Mesenchymal stem cell (in vitro differentiated cells and primary cell): ENCODE data around the gene TRIP12.
"Not testable (repeated sequence)": the region's sequence is repeated elsewhere in the genome, so short reads cannot be mapped to it uniquely, and the experiment has no call there.

Source experiments
- DNase-seq: peaks from one replicate; pipeline ENCODE4 v3.0.0-alpha.2; 2013
- H2AFZ ChIP-seq: one replicate; pipeline ENCODE4 v1.6.1; 2013; ENCODE audit warnings: low read depth, mild to moderate bottlenecking, control low read depth, inconsistent platforms, low read length, moderate library complexity
- H2AK5ac ChIP-seq: 2 replicates; pipeline ENCODE4 v1.6.1; 2013; ENCODE audit warnings: low read length, moderate library complexity, mild to moderate bottlenecking, inconsistent platforms; ENCODE audit not compliant: severe bottlenecking
- H2BK120ac ChIP-seq: one replicate; pipeline ENCODE4 v1.6.1; 2013; ENCODE audit warnings: low read depth, mild to moderate bottlenecking, inconsistent platforms, low read length, moderate library complexity
- H2BK12ac ChIP-seq, 2 experiments: one replicate each; pipeline ENCODE4 v1.6.1; 2013; ENCODE audit warnings: inconsistent platforms in 2 of 2, low read length in 2 of 2, mild to moderate bottlenecking in 2 of 2, moderate library complexity in 2 of 2, control low read depth in 1 of 2
- H2BK15ac ChIP-seq: one replicate; pipeline ENCODE4 v1.6.1; 2013; ENCODE audit warnings: mild to moderate bottlenecking, low read depth, inconsistent platforms; ENCODE audit not compliant: poor library complexity, severe bottlenecking
- H2BK5ac ChIP-seq: 2 replicates; pipeline ENCODE4 v1.6.1; 2013; ENCODE audit warnings: low read depth, mild to moderate bottlenecking, low read length, control low read depth, inconsistent platforms; ENCODE audit not compliant: poor library complexity, severe bottlenecking
- H3K14ac ChIP-seq, 2 experiments: one replicate each; pipeline ENCODE4 v1.6.1; 2013; ENCODE audit warnings: inconsistent platforms in 2 of 2, low read length in 2 of 2, control low read depth in 1 of 2, mild to moderate bottlenecking in 1 of 2, moderate library complexity in 1 of 2
- H3K18ac ChIP-seq, 2 experiments: one replicate each; pipeline ENCODE4 v1.6.1; 2013; ENCODE audit warnings: inconsistent platforms in 2 of 2, low read length in 2 of 2, control low read depth in 1 of 2, low read depth in 1 of 2, mild to moderate bottlenecking in 1 of 2
- H3K23ac ChIP-seq, 2 experiments: one replicate each; pipeline ENCODE4 v1.6.1; 2013; ENCODE audit warnings: inconsistent platforms in 2 of 2, low read length in 2 of 2, mild to moderate bottlenecking in 2 of 2, moderate library complexity in 2 of 2, control low read depth in 1 of 2
- H3K27ac ChIP-seq: 2 replicates; pipeline ENCODE4 v1.5.1; 2013; ENCODE audit warnings: mild to moderate bottlenecking, moderate library complexity, low read length, control low read depth, inconsistent platforms; ENCODE audit not compliant: poor library complexity, severe bottlenecking
- H3K27me3 ChIP-seq, 2 experiments: 2 replicates each; pipeline versions ENCODE4 v1.6.1 to v1.7.0; 2013; ENCODE audit warnings: low read length in 2 of 2, mild to moderate bottlenecking in 2 of 2, moderate library complexity in 2 of 2, control low read depth in 1 of 2, inconsistent platforms in 1 of 2; ENCODE audit not compliant: control insufficient read depth in 1 of 2, insufficient read depth in 1 of 2
- H3K36me3 ChIP-seq, 2 experiments: 2 replicates each; pipeline versions ENCODE4 v1.6.1 to v1.7.0; 2013; ENCODE audit warnings: low read length in 2 of 2, control low read depth in 1 of 2, inconsistent platforms in 1 of 2, low read depth in 1 of 2, mild to moderate bottlenecking in 1 of 2; ENCODE audit not compliant: insufficient read depth in 2 of 2, control insufficient read depth in 1 of 2
- H3K4ac ChIP-seq, 2 experiments: one replicate each; pipeline ENCODE4 v1.6.1; 2013; ENCODE audit warnings: inconsistent platforms in 2 of 2, low read length in 2 of 2, mild to moderate bottlenecking in 2 of 2, moderate library complexity in 2 of 2, control low read depth in 1 of 2, low read depth in 1 of 2
- H3K4me1 ChIP-seq: 2 replicates; pipeline ENCODE4 v1.6.1; 2013; ENCODE audit warnings: low read depth, low read length, control low read depth; ENCODE audit not compliant: control insufficient read depth, insufficient read depth
- H3K4me2 ChIP-seq: 2 replicates; pipeline ENCODE4 v1.6.1; 2013; ENCODE audit warnings: low read length, mild to moderate bottlenecking, inconsistent platforms; ENCODE audit not compliant: poor library complexity, severe bottlenecking
- H3K4me3 ChIP-seq, 2 experiments: 2 replicates each; pipeline versions ENCODE4 v1.5.1 to v1.7.0; 2013; ENCODE audit warnings: low read length in 2 of 2, mild to moderate bottlenecking in 2 of 2, control low read depth in 1 of 2, low read depth in 1 of 2; ENCODE audit not compliant: insufficient read depth in 1 of 2
- H3K79me1 ChIP-seq: replicated peaks from 2 replicates; pipeline ENCODE4 v1.6.1; 2013; ENCODE audit warnings: mild to moderate bottlenecking, control low read depth, low read length, inconsistent platforms; ENCODE audit not compliant: poor library complexity, severe bottlenecking
- H3K9ac ChIP-seq: 2 replicates; pipeline ENCODE4 v1.7.0; 2013; ENCODE audit warnings: mild to moderate bottlenecking, low read length, moderate library complexity
- H3K9me3 ChIP-seq: 2 replicates; pipeline ENCODE4 v1.7.0; 2013; ENCODE audit warnings: mild to moderate bottlenecking, low read length; ENCODE audit not compliant: control insufficient read depth
- H4K8ac ChIP-seq: one replicate; pipeline ENCODE4 v1.6.1; 2013; ENCODE audit warnings: inconsistent platforms, mild to moderate bottlenecking, low read length, moderate library complexity
- H4K91ac ChIP-seq: one replicate; pipeline ENCODE4 v1.6.1; 2013; ENCODE audit warnings: mild to moderate bottlenecking, low read length, inconsistent platforms
- WGBS: methylation state at CpG from one replicate; pipeline ENCODE4 v1.1.7; 2013; ENCODE audit warnings: mixed read lengths; 5-methylcytosine and 5-hydroxymethylcytosine counted together

TRIP12 gene

DNA sequence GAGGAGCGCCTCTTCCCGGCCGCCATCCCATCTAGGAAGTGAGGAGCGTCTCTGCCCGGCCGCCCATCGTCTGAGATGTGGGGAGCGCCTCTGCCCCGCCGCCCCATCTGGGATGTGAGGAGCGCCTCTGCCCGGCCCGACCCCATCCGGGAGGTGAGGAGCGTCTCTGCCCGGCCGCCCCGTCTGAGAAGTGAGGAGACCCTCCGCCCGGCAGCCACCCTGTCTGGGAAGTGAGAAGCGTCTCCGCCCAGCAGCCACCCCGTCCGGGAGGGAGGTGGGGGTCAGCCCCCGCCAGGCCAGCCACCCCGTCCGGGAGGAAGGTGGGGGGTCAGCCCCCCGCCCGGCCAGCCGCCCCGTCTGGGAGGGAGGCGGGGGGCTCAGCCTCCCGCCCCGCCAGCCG lies 179.1 kb downstream of the TRIP12 start:
- not testable (repeated sequence) for H3K27ac ChIP-seq, H2BK12ac ChIP-seq, H3K36me3 ChIP-seq, H2BK120ac ChIP-seq, H3K4me1 ChIP-seq, H4K91ac ChIP-seq, H3K4me2 ChIP-seq, H3K23ac ChIP-seq, DNase-seq, H3K4me3 ChIP-seq, H3K14ac ChIP-seq, H3K79me1 ChIP-seq, H3K9ac ChIP-seq, H4K8ac ChIP-seq, H3K18ac ChIP-seq, H2BK5ac ChIP-seq, H2AK5ac ChIP-seq, H2AFZ ChIP-seq, H2BK15ac ChIP-seq, H3K27me3 ChIP-seq, H3K4ac ChIP-seq
- H3K9me3 ChIP-seq, result peaks cover 23% of the 10 kb centered on the region
- 98% methylated on average over 10 of the region's 35 CpGs for WGBS

DNA sequence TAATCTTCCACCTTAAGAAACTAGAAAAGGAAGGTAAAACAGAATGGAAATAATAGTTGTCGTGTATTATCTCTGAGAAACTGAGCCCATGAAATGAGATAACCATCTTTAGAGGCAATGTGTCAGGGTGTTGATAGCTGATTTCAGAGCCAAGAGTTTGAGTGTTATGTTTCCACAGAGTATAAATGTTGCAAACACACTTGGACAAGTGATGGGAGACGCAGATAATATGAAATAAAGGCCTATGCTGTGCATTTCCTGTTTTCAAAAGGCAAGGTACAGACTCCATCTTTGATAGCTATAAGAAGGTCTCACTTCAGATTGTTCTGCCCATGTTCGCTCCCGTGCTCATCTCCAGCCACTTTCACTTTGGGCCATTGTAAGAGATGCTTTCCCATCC lies 181.5 kb downstream of the TRIP12 start:
- 86% methylated on average over 4 of the region's 4 CpGs for WGBS
- Histone ChIP-seq H3K79me1 (no peaks in the 10 kb centered on the region), H3K9me3 (peaks cover 33% of the 10 kb centered on the region), H3K4me3 (no peak overlapping the region), H3K9ac (no peak overlapping the region), H4K91ac (no peak overlapping the region), H2AFZ (no peak overlapping the region), H2BK12ac (no peak overlapping the region), H4K8ac (no peak overlapping the region), H3K23ac (no peak overlapping the region), H3K18ac (no peak overlapping the region), H3K27me3 (no peaks in the 10 kb centered on the region), H3K4me2 (no peak overlapping the region), H2AK5ac (no peak overlapping the region), H2BK120ac (no peak overlapping the region), H3K27ac (no peak overlapping the region), H3K4ac (no peak overlapping the region), H2BK5ac (no peak overlapping the region), H3K4me1 (no peaks in the 10 kb centered on the region), H2BK15ac (no peak overlapping the region), H3K36me3 (no peaks in the 10 kb centered on the region), H3K14ac (no peak overlapping the region)
- DNase-seq, result no peak

DNA sequence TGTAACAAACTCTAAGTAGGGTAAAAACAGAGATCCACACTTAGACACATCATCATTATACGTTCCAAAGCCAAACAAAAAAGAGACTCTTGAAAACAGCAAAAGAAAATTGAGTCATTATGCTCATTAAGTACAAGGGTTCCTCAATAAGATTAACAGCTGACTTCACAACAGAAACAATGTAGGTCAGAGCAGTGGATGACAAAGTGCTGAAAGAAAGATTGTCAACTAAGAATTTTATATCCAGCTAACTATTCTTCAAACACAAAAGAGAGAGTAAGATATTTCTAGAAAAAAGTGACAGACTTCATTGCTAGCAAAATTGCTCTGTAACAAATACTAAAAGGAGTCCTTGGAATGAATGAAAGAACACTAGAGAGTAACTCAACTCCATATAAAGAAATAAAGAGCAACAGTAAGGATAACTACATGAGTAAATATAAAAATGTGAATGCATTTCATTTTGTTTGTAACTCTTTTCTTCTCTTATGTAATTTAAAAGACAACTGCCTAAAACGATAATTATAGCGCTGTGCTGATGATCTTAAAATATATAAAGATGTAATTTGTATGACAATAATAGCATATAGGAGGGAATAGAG lies 183.7 kb downstream of the TRIP12 start:
- Histone ChIP-seq H2AFZ (no peak overlapping the region), H2BK15ac (no peak overlapping the region), H4K91ac (no peak overlapping the region), H2AK5ac (no peak overlapping the region), H3K23ac (no peak overlapping the region), H3K14ac (no peak overlapping the region), H3K79me1 (no peaks in the 10 kb centered on the region), H3K27me3 (no peaks in the 10 kb centered on the region), H3K4ac (no peak overlapping the region), H3K4me2 (no peak overlapping the region), H3K27ac (no peak overlapping the region), H3K4me1 (no peaks in the 10 kb centered on the region), H2BK120ac (no peak overlapping the region), H3K4me3 (no peak overlapping the region), H4K8ac (no peak overlapping the region), H2BK5ac (no peak overlapping the region), H3K18ac (no peak overlapping the region), H3K9ac (no peak overlapping the region), H3K9me3 (peaks cover 33% of the 10 kb centered on the region), H2BK12ac (no peak overlapping the region), H3K36me3 (no peaks in the 10 kb centered on the region)
- DNase-seq, result no peak
- WGBS, result no CpG with 5 or more reads among the region's 3 CpGs

GRCh38 chr2:229734410-229734809 lies 187.4 kb downstream of the TRIP12 start:
- Histone ChIP-seq H3K27me3 (no peaks in the 10 kb centered on the region), H2BK12ac (no peak overlapping the region), H2BK120ac (no peak overlapping the region), H3K23ac (no peak overlapping the region), H3K14ac (no peak overlapping the region), H4K8ac (no peak overlapping the region), H3K4me1 (no peaks in the 10 kb centered on the region), H2AFZ (no peak overlapping the region), H3K36me3 (no peaks in the 10 kb centered on the region), H4K91ac (no peak overlapping the region), H2BK15ac (no peak overlapping the region), H3K18ac (no peak overlapping the region), H3K4ac (no peak overlapping the region), H2BK5ac (no peak overlapping the region), H3K4me2 (no peak overlapping the region), H3K27ac (no peak overlapping the region), H3K9ac (no peak overlapping the region), H3K9me3 (peaks cover 24% of the 10 kb centered on the region), H2AK5ac (no peak overlapping the region), H3K79me1 (no peaks in the 10 kb centered on the region), H3K4me3 (no peak overlapping the region)
- 67% methylated on average over 1 of the region's 1 CpG for WGBS
- DNase-seq, result no peak
